Measurements from ENCODE around the gene FCHSD2.

DNA sequence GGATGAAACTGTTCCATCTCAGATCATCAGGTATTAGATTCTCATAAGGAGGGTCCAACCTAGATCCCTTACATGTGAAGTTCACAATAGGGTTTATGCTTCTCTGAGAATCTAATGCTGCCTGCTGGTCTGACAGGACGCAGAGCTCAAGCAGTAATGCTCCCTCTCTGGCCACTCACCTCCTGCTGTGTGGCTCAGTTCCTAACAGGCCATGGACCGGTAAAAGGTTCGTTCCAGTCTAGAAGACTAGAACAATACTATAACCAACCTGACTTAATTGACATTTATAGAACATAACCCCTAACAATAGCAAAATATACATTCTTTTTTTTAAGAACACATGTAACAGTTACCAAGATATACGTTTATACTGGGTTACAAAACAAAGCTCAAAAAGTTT is 282.1 kb downstream of the FCHSD2 start:
- no peak for TF ChIP-seq CTCF (IDR thresholded peaks at IDR 0.05)
- no peak for TF ChIP-seq POLR2A (IDR thresholded peaks at IDR 0.05)
